T1000 (cell line): Measurements from ENCODE around the gene ACAP2.
A peak's percentile ranks its signal among the peaks of the same experiment; 100 is the strongest.

Experiments
- DNase-seq: peaks from one replicate; lab custom pipeline; 2025; ENCODE audit warnings: mixed read lengths; lab: John Stamatoyannopoulos, UW

Gene ACAP2

DNA sequence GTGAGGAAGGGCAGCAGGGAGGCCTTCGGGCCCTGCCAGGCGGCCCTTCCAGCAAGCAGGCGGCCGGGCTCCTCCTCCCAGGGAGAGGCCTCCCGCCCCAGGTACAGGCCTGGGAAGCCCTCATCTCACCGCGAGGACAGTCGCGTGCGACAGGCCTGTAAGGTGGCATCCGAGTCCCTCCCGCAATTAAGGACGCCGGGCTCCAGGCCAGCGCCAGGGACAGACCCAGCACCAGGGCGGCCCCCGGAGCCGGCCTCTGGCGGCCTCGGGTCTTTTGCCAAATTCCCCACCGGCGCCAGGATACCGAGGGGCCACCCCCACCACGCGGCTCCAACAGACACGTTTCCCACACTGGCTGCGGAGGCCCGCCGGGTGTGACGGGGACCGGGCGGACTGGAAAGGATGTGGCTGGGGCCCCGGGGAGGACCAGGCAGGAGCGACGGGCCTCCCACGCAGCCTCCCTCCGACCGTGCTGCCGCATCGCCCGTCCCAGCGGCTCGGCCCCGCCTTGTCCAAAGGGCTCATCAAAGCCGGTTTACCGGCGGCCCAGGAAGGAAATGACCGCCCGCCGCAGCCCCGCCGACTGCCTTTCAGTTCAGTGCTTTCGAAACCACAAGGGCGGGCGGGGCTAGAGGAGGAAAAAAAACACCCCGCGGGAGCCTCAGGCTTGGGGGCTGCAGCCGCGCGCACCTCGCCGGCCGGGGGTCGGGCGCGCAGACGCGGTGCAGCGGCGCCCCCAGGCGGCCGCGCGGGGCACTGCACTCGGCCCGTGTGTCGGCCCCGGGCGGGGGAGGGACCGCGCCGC is 183.1 kb downstream of the ACAP2 start:
- peak; percentile 77 for DNase-seq

DNA sequence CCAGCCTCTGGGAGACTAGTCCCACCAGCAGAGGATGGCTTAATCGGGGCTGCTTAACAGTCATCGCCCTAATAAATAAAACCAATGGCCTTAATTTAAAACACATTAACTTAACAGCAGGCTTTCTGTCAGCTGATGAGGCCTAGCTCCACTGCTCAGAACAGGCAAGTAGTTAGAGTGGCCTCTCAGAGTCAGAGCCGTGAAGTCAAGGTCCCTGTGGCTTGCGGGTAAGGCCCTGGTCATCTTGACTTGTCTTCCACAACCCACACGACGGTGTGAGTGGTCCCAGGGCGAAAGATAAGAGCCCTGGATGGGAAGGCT is 183.7 kb downstream of the ACAP2 start:
- no peak for DNase-seq

DNA sequence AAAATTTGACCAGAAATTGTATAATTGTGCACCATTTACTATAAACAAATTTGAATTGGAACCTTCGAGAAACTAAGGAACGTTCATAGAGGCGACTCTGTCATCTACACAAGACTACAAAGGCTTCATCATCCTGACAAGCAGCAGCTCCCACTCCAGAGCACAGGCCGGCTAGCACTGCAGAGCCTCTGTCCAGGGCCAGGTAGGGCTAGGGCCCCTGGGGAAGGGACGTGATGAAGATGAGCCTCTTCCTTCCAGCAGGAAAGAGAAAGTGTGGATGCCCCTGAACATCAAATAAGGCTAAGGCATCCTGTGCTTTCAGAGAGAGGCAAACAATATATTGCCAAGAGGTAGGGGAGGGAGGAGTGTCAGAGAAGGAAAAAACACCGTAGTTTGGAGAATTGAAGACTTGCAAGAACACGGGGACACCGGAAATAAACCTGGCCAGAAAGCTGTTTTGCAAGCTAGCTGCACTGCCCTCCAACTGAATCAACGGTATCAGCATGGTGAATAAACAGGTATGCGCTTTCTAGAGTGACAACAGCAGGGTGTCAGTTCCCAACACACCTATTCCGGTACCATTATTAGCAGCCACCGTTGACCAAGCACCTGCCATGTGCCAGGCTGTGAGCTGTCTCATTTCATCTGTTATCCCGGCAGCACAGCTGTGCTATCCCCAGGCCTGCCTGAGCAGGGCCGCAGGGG is 184.2 kb downstream of the ACAP2 start:
- DNase-seq, result no peak

DNA sequence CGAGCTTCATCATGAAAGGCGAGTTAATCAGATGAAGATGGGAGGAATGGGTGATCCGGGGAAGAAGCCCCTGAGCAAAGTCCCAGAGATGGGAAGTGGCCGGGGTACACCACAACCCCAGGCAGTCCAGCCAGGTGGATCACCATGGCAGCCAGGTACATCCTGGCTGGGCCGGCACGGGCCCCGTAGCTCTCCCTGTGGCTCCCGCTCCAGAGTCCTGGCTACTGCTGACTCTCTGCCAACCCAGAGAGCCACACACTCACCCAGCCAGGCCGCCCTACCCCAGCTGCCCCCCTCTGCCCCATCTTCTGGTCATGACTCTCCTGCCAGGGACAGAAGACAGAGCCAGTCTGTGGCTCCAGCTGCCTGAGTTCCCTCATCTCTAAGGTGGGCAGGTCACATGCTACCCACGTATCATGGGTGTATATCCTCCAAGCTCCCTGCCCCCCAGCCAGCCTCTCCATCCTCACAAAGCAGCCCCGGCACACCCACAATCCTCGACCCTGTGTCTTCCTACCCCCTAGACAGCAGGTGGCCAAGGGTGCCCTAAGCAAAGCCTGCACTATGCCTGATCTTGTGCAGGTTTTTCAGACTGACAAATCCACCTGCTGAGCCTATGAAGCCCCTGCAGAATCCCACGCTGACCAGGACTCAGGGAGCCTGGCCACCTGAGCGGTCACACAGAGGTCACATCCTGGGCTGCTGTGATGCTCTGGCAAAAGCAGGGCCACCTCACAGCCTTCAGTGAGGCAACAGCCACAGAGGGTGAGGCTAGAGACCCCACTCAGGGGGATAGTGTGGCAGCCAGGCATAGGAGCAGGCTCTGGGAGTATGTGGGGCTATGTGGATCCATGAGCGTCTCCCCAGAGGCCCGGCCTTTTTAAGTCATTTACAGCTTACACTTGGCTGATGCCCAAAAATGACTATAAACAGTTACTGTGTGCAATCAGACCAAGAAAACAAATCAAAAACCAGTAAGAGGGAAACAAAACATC is 185.1 kb downstream of the ACAP2 start:
- no peak for DNase-seq

DNA sequence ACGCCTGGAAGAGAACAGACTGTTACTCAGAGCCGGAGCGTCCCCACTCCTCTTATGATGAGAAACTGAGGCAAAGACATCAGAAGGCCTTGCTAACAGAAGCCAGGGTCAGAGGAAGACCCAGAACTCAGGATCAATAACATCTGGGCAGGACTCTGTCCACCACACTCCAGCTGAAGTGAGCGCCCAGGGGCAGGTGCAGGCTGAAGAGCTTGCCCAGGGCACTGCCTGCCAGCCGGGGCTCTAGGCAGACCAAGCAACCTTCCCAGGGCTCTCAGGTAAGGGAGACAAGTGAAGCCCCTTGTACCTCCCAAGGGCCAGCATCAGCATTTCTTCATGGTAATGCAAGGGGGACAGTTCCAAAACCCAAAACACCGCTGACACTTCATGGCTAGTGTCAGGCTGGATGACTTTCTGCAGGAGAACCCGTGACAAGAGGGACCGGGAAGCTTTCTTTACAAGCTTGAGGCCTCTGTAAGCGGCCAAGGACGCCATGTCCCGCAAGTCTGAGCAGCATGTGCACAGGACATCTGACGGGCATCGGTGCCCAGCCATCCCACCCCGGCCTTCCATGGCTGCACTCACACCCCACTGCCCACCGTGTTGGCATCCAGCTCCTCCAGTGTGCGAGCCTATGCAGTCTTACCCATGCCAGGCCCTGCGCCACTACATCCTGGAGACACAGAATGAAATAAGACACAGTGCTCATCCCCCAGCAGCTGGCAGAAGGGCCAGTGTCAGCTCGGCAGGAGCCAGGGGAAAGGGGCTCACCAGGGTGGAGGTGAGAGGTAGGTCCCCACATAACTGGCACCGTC is 186.0 kb downstream of the ACAP2 start:
- no peak for DNase-seq

DNA sequence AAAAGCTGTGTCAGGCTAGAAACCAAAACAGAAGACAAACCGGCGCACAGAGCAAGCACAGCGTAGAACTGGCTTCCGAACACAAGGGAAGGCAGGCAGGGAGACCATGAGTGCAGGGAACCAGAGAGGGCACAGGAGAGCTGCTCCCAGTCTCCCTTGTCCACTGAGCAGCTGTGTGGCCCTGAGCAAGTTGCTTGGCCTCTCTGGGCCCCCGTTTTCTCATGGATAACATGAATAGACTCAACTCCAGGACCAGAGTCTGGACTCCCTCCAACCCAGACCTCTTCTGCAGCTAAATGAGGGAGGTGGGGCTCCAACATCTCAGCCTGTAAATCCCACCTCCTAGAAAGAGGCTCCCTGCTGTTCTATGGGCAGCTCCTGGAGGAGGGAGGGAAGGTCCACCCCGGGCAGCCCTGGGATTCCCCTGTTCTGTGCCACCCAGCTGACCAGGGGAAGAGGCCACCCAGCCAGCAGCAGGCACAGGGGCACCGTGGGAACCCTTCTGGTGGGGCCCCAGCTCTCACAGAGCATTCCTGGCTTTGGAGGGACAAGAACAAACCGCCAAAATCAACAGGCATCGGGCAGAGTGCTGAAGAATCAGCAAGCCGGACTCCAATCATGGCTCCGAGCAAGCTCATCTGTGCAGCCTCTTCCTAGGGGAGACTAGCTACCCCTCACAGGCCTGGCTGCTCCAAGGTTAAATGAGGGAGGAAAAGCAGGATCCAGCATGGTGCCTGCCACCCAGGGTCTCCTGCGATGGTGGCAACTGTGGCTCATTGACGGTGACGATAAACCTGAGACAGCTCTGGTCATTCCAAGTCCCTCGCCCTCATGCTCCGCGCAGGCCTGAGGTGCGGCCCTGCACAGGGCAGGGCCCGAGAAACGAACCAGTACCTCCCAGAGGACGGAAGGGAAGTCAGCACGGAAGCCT is 187.0 kb downstream of the ACAP2 start:
- no peak for DNase-seq

DNA sequence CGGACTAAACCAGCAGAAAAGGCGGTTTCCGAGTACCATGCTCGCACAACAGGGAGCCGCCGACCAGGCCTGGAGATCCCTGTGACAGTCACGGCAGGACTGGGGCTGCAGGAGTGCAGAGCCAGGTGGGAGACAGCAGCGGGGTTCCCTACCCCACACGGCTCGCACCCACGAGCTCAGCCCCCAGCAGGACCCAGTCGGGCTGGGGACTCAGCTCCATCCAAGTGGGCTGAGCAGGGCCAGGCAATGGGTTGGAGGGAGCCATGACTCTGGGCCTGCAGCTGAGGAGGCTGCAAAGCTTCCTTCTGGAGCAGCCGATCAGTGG is 187.7 kb downstream of the ACAP2 start:
- no peak for DNase-seq

DNA sequence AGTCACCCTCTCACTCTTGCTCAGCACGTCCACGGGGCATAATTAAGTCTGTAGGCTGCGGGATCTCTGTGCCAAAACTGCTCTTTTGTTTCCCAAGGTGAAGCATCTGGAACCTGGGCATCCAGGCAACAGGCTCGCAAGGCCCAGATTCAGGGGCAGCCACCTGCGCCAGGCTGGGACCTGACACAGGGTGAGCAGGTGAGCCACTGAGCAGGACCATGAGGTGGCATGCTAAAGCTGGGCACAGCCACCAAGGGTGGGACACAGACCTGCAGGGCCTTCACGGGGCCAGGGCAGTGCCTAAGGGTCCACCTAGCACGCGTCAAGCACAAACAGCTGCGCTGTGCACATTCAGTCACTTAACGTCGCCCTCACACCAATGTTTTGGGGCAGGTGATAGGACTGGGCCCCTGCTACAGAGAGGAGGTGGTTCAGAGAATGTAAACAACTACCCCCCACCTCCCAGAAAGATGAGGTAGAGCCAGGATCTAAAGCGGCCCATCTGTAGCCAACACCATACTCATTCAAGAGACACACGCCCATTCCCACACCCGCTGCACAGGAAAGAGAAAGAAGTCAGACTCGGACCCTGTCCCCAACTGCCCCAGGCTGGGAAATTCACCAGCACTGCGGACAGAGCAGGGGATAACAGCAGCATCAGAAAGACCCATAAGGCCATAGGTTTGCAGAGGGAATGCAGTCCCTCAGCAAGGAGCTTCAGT is 188.2 kb downstream of the ACAP2 start:
- DNase-seq, result no peak

DNA sequence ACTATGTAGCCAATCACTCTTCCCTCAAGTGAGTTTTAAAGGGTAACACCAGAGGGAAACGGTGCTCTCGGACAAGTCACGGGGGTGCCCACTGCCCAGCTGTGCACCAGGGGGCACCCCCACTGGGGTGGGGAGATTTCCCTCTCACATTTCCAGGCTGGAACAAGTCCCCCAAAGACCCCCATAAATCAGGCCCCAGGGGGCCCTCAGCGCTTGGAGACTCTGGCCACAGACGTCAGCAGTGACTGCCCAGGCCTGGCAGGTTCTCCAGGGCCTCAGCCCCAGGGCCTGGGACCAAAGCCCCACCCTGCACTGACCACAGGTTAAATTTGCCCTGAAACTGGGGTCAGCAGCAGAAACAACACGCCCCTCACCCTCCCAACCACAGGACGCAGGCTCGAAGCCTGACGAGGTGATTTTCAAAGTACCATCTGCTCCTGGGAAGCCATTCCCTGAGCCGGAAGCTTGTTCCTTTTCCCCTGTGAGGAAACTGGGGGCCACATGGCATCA is 188.8 kb downstream of the ACAP2 start:
- DNase-seq, result no peak

DNA sequence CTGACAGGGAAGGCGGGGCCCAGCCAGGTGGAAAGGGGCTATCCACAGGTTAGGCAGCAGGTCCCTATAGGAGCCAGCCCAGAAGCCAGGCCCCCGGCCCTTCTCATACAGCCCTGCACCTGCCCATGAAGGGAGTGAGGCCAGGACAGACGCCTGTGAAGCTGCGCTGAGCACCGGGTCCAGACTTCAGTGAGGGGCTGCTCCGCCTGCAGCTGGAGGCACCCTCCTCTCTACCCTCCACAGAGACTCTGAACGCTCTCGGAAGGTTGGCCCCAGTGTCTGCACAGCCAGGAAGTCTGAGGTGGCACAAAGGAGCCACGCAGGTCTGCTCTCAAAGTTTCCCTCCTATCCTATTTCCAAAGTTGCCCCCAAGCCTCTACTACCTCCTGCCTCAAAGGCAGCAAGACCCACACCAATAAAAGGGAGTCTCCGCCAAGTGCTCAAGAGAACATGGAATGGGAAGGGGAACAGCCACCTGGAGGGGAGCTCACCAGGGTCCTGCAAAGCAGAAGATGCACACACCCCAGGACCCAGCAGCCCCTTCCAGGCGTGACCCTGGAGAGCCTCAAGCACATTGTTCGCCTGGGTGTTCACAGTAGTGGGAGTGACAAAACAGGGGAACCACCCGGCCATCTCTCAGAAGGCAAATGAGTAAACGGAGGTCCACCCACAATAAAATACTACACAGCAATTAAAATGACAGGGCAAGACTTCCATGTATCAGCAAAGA is 191.3 kb downstream of the ACAP2 start:
- DNase-seq, result no peak

DNA sequence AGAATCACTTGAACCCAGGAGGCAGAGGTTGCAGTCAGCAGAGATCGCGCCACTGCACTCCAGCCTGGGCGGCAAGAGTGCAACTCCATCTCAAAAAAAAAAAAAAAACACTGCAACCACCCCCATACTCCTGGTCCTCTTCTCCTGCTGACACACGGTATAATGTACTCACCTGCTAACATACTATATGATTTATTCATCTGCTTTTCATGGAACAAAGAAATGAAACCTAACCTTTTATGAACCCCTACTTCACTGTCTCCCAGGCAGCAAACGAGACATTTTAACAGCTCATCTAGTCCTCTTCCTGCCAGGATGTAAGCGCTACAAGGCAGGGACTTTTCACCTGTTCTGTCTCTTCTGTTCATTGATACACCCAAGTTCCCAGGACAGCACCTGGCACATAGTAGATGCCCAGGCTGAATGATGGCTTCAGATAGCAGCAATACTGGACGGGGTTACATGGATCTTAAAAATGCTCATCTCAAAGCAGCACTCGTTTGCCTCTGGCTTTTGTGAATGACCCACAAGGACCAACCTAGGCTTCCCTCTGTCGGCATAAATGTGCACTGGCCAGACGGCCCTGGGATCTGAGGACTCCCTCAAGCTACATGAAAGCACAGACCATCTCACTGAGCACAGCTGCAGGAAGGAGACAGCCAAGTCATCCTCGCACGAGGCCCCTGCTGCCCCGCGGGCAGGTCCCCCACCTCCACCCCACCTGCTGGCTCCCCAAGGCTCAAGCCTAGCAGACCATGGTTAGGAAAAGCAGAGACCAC is 192.2 kb downstream of the ACAP2 start:
- no peak for DNase-seq

DNA sequence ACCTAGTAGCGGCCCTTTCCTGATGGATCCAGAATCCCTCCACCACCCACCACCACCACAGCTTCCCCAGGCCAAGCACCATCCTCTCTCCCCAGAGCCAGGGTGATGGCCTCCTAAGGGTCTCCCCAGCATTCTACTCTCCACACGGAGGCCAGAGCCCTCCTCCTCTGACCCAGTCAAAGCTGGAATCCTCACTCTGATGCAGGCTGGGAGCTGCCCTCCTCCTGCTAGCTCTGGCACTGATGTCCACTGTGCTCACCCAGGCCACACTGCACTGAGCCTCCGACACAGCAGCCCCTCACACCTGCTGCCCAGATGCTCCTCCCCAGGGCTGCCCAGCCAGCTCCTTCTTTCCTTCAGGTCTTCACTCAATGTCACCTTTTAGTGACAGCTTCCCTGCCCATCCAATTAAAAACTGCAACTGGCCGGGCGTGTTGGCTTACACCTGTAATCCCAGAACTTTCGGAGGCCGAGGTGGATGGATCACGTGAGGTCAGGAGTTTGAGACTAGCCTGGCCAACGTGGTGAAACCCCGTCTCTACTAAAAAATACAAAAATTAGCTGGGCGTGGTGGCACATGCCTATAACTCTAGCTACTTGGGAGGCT is 192.9 kb downstream of the ACAP2 start:
- DNase-seq, result no peak

DNA sequence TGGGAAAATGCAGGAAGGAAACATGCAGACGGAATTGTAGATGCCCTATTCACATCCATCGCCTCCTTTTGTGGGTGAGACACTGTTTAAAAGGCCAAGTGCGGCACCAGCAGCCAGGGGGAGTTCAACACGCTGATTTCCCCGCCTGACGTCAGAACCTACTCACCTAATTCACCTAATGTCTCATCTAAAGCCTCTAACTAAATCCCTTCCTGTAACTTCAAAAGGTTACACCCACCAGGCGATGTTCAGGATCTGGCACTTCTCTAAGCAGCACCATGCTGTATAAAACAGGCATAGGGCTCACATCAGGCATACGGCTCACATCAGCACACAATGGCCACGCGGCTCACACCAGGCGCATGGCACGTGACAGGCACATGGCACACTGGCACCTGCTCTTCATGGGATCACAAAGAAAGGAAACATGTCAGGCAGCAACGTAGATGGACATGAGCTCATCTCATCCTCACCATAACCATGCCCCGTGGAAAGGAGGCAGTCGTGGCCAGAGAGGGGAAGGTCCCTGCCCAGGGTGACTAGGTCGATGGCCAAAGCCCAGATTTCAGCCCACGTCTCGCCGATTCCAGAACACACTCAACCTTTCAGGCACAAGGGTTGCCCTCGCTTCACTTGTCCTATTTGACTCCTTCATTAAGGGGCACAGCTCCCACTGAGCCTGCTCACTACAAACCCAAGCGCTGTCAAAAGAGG is 193.6 kb downstream of the ACAP2 start:
- DNase-seq, result no peak

DNA sequence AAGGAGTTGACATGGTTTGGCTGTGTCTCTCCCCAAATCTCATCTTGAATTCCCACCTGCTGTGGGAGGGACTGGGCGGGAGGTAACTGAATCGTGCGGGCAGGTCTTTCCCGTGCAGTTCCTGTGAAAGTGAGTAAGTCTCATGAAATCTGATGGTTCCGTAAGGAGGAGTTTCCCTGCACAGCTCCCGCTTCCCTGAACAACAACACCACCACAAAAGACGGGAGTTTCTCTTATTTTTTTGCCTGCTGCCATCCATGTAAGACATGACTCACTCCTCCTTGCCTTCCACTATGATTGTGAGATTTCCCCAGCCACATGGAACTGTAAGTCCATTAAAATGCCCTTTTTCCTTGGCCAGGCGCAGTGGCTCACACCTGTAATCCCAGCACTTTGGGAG is 194.5 kb downstream of the ACAP2 start:
- DNase-seq, result no peak

DNA sequence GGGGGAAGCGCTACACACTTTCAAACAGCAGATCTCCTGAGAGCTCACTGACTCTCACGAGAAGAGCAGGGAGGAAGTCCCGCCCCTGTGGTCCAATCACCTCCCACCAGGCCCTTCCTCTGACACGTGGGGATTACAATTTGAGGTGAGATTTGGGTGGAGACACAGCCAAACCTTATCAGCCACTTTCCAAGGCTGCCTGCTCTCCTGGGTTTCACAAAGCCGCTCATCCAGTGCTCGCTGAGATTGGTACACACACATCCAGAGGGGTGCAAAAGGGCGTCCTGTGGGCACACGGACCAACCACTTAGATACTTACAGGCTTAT is 195.0 kb downstream of the ACAP2 start:
- no peak for DNase-seq

DNA sequence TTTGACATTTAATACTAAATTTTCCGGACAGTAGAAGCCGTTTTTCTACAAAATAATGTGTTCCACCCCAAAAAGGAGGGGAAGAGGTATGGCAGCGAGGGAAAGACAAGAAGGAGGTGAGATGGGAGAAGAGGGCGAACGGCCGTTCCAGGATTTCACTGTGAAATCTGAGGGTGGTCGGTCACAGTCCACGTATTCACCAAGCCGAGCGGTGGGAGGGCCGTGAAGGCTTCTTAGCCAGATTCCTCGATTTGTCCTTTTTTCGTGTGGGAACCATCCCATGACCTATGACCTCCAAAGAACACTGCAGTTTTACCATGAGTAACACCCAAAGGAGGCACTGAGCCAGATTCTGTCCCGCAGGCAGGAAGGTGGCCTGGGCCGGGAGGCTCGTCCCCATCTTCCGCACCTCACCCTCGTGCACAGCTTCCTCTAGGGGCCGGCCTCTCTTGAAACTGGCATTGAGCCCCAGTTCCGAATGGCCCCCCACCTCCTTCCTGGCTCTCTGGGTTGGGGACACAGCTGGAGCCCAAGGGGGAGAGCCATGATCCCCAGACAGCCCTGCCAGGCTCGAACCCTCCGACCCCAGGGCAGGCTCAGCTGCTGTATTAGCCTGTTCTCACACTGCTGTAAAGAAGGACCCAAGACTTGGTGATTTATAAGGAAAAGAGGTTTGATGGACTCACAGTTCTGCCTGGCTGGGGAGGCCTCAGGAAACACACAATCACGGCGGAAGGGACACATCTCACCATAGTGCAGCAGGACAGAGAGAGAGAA is 195.5 kb downstream of the ACAP2 start:
- no peak for DNase-seq

DNA sequence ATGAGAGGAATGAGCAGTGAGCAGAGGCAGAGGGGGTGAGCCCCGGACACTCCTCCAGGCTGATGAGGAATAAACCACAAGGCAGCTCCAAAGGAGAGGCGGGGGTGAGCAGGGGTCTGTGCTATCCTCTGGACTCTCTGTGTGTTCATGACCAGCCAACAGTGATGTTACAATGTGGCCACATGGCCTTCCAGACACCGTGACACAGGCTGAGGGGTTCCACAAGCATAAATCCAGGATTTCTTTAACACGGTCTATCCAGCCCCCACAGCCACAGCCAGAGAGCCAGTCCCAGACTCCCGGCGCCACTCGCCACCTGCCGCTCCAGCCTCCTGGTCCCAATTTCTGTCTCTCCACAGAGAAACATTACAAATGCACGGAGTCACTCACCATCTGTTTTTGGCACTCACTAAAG is 196.2 kb downstream of the ACAP2 start:
- DNase-seq, result no peak
